NCI-H128 (cell line): ENCODE measurements around the gene C10orf90.

Experiments used
- DNase-seq: peaks from one replicate; lab custom pipeline; 2025; ENCODE audit not compliant: unreplicated experiment; lab: John Stamatoyannopoulos, UW

Gene C10orf90

DNA sequence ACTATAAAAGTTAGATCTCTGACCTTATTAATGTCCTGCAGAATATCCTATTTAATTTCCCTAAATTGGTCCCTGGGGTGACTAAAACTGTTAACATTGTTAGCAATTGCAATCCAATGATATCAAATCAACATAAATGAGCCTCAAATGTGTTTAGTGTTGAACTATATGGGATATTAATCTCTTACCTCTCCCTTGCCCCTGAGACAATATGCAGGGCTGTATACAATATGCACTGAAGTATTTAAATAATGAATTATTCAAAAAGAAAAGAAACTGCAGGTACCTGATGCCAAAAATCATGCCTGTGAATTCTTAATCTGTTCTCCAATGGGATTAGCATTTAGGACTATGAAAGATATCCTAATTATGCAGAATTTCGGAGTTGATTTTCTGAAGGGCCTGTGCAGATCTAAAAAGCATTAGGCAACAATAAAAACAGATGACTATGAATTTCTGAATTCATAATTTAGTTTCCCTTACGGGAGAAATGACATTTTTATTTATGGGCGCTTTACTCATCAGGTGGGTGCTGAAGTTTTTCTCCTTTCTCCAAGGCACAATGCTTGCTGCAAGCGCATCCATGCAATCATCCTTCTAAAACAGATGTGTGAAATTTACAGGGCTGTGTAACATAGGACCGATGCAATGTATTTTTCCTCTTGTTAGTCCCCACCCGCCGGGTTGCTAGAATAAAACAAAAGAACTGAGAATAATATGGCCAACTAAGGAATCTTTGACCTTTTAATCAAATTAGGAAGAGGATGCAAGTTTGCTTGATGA lies 5.4 kb upstream of the C10orf90 start:
- DNase-seq, result no peak

DNA sequence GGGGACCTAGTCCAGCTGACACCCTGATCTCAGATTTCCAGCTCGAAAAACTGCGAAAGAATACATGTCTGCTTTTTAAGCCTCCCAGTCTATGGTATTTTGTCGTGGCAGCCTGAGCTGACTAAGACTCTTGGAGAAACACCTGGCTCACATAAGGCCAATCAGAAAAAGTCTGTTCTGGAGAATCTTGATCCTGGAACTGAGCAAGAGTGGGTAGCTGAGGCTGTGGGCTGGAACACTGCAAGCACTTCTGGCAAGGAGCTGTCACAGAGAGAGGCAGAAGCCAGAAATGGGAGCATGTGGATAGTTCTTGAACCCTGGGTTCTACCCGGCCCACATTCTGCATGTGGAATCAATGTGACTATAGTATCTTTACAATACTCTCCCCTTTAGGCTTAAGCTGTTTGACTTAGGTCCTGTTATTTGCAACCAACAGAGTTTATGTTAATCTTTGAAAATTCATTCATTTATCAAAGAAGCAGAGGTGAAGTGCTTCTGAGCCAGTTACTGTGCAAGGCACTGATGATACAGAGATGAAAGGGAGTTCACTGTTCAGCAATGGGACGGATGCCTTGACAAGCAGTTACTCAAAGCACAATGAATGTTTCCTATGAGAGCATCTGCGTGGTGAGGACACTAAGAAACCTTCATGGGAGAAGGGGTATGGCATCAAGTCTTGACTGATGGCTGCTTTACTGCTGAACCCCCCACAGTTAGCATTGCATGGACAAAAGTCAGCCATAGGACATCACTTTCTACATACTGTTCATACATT lies 4.4 kb upstream of the C10orf90 start:
- DNase-seq, result no peak

DNA sequence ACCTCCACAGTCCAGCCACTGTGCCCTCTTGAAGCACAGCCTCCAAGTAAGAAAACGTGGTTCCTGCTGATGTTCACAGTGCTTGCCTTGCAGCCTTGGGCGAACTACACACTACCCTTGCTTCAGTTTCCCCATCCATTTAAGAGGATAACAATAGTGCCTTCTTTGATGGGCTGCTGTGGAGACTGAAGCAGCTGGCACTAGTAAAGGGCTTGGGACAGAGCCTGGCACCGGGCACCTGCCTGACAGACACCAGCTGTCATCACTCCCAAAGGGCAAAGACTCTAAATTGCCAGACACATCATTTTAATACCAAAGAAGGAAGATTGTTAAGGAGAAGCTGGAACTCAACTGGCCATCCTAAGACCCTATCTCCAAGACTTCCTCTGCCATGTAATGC lies 3.1 kb upstream of the C10orf90 start:
- no peak for DNase-seq

GRCh38 chr10:126671402-126671975 lies 996 bp upstream of the C10orf90 start:
- DNase-seq, result no peak

DNA sequence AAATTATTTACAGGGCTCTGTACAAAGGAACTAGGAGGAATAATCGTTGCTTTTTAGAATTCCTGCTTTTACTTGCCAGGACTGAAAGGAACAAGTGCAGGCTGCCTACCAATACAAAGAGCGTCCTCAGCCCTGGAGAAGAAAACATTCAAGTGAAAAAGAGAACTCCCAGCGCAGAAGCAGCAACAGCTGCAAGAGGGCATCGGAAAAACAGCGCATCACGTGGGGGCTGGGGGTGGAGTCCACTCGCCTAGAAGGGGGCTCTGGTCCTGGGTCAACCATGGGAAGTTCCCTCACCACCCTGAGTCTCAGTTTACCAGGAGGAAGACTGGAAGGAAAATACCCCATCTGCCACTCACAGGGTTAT lies 385 bp upstream of the C10orf90 start:
- no peak for DNase-seq

- no peak for DNase-seq
Observed at GRCh38 chr10:126669168-126669567, 1.3 kb downstream of the C10orf90 start.

DNA sequence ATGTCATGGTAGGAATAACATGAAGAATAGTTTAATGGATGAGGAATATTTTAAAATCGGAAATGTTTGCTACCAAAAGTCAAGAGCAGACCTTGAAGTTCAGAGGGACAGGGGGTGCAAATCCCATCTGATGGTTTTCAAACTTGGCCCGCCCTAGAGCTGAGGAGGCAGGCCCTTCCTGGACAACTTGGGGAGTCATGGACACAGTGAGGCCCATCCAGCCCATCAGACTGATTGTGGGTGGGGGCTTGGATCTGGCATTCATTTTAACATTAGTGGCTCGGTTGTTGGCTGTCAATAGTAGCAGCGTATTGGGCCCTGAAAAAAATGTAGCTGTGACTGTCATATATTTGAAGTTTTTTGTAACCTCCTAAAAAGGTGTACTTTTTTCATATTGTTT lies 2.0 kb downstream of the C10orf90 start:
- no peak for DNase-seq

- DNase-seq, result no peak
Observed at GRCh38 chr10:126667568-126667967, 2.9 kb downstream of the C10orf90 start.

- no peak for DNase-seq
Observed at GRCh38 chr10:126665207-126665606, 5.3 kb downstream of the C10orf90 start.

- DNase-seq, result no peak
Observed at GRCh38 chr10:126663880-126664279, 6.6 kb downstream of the C10orf90 start.

DNA sequence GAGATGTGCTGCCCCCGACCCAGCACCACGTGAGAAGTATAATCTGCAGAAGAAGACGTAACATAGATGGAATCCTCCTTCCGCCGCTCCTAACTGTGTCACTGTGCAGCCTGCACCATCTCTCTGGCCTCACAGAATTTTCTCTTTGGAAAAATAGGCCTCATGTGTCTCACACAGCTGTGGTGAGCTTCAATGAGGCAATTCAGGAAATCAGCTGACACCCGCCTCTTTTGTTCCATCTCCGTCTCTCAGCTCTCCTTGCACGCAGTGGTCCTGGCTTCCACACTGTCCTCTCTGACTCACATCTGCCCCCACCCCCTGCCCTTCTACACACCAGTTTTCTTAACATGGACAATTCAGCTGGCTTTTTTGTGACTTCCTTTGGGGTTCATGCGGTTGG lies 7.2 kb downstream of the C10orf90 start:
- DNase-seq, result no peak

GRCh38 chr10:126661841-126662515 lies 8.5 kb downstream of the C10orf90 start:
- DNase-seq, result no peak

DNA sequence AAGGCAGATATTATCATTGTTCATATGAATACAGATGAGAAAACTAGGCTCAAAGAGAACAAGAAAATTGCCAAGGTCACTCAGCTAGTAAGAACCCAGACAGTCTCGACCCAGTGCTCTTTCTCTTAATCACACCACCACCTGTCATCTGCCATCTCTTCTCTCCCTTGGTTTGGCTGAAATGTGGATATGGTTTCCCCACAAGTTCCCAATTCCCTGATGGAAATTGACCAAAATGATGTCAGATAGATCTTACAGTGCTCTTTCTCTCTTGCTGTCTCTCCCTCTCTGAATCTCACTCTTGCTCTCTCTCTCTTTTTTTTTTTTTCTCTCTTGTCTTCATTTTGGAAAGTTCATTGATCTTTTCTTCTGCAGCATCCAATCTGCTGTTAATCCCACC lies 9.1 kb downstream of the C10orf90 start:
- no peak for DNase-seq

- no peak for DNase-seq
Observed at GRCh38 chr10:126659750-126660149, 10.7 kb downstream of the C10orf90 start.

- DNase-seq, result no peak
Observed at GRCh38 chr10:126658928-126659327, 11.6 kb downstream of the C10orf90 start.

GRCh38 chr10:126654579-126654978 lies 15.9 kb downstream of the C10orf90 start:
- no peak for DNase-seq

DNA sequence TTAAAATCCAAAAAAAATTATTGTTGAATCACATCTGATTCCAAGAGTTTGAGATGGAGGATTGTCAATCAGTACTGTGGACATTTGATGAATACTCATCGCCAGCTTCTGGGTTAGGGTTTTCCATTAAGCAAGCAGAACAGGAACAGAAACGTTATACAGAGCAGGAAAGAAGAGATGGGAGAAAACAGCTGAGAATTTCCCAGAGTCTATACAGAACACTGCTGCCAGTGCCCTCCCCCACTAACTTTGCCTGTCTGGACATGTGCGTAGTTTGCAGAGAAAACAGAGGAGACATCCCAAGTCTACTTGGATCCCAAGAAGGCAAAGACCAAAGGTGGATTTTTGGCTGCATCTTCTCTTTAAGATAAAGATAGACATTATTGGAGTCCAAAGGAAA lies 19.0 kb downstream of the C10orf90 start:
- no peak for DNase-seq

DNA sequence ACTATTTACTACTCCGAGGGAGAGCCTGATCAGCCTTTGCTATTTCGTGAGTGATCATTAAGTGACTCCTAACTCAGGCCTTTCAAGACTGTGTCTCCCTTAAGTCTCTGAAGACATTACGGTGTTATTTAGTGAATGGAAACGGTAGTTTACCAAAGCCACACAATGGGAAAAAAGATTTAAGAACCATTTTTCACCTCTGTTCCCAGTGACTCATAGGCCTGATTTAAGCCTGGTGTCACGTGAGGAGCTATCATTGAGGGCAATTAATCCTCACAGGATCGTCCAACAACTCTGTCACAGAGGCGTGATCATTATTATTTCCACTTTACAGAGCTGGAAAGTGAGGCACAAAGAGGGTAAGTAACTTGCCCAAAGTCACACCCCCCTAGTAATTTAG lies 20.3 kb downstream of the C10orf90 start:
- DNase-seq, result no peak

GRCh38 chr10:126647116-126647515 lies 23.4 kb downstream of the C10orf90 start:
- DNase-seq, result no peak

DNA sequence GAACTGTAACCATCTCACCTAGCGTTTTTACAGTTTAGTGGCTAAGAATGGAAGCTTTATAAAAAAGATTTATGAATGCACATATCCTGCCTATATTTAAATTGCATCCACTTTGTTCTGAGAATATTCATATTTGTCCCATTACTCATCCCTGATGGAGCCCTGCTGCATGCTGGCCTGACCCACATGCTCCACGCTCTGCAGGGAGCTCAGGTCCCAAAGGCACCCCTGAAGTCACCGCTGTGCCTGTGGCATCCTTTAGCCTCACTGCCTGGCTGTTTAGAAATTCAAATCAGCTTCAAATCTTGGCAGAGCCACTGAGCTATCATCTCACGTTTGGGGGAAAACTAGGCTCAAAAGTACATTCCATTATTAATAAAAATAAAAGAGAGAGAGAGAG lies 24.4 kb downstream of the C10orf90 start:
- DNase-seq, result no peak

DNA sequence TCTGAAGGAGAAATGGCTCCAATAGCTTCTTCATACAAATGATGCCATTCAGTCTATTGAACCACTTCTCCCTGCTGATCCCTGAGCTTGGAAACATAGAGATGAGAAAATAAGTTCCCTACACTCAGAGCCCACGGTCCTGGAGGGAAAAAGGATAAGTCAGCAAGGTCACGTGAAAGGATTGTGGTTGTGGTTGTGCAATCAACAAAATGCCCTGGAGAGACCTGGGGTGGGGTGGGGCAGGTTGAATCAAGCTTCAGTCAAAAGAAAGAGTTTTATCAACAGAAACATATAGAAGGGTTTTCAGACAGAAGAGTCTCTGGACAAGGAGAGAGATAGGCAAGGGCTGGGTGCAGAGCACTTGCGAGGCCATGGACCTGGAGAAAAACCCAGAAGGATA lies 30.1 kb downstream of the C10orf90 start:
- no peak for DNase-seq

GRCh38 chr10:126639084-126639483 lies 31.4 kb downstream of the C10orf90 start:
- no peak for DNase-seq
